ENCODE measurements around the gene SGMS1. TPM values are rescaled to one million over a fixed set of nuclear protein-coding genes. Genes with fewer than 3 reads are reported as not detected.

Gene SGMS1
- total and polyA plus RNA-seq, 2 experiments from 2014 or later: 15.0 to 34.7 TPM

DNA sequence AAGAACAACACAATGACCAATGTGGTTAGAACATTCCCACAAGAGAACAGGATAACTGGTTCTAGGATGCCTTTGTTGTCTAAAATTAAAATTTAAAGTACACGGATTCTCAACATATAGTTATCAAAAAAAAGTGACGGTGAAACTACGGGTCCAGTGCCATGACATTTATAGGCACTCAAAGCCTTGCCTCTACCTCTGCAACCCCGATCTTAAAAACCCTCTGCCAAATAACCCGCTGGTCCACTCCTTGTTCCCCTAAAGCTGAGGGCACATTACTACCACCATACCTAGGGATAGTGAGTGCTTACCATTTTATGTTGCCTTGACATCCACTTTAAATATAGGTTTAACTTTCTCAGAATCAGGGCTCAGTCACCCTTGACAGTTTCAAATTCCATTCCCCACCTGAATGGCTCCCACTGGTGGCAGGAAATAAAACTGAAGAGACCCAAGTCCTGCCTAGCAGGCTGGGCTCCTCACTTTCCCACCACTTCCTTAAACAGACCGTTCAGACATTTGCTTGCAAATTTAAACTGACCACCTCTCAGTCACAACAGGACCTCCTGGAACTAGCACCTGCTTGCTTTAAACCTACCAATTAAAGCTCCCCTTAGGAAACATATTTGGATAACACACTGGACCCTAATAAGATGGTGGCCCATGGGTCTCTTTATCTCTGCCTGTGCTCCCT is 202.6 kb downstream of the SGMS1 start:
- no peaks in the 10 kb centered on the region for H3K27me3 ChIP-seq (ENCODE audit: insufficient read depth)
- no peak overlapping the region for H3K4me3 Mint-ChIP-seq
- TF ChIP-seq, protein P1, sequence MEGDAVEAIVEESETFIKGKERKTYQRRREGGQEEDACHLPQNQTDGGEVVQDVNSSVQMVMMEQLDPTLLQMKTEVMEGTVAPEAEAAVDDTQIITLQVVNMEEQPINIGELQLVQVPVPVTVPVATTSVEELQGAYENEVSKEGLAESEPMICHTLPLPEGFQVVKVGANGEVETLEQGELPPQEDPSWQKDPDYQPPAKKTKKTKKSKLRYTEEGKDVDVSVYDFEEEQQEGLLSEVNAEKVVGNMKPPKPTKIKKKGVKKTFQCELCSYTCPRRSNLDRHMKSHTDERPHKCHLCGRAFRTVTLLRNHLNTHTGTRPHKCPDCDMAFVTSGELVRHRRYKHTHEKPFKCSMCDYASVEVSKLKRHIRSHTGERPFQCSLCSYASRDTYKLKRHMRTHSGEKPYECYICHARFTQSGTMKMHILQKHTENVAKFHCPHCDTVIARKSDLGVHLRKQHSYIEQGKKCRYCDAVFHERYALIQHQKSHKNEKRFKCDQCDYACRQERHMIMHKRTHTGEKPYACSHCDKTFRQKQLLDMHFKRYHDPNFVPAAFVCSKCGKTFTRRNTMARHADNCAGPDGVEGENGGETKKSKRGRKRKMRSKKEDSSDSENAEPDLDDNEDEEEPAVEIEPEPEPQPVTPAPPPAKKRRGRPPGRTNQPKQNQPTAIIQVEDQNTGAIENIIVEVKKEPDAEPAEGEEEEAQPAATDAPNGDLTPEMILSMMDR (conservative IDR thresholded peaks at IDR 0.05; ENCODE audit: low read depth in 2 of 2): peak; percentile 81 to 86
- TF ChIP-seq, protein P2, sequence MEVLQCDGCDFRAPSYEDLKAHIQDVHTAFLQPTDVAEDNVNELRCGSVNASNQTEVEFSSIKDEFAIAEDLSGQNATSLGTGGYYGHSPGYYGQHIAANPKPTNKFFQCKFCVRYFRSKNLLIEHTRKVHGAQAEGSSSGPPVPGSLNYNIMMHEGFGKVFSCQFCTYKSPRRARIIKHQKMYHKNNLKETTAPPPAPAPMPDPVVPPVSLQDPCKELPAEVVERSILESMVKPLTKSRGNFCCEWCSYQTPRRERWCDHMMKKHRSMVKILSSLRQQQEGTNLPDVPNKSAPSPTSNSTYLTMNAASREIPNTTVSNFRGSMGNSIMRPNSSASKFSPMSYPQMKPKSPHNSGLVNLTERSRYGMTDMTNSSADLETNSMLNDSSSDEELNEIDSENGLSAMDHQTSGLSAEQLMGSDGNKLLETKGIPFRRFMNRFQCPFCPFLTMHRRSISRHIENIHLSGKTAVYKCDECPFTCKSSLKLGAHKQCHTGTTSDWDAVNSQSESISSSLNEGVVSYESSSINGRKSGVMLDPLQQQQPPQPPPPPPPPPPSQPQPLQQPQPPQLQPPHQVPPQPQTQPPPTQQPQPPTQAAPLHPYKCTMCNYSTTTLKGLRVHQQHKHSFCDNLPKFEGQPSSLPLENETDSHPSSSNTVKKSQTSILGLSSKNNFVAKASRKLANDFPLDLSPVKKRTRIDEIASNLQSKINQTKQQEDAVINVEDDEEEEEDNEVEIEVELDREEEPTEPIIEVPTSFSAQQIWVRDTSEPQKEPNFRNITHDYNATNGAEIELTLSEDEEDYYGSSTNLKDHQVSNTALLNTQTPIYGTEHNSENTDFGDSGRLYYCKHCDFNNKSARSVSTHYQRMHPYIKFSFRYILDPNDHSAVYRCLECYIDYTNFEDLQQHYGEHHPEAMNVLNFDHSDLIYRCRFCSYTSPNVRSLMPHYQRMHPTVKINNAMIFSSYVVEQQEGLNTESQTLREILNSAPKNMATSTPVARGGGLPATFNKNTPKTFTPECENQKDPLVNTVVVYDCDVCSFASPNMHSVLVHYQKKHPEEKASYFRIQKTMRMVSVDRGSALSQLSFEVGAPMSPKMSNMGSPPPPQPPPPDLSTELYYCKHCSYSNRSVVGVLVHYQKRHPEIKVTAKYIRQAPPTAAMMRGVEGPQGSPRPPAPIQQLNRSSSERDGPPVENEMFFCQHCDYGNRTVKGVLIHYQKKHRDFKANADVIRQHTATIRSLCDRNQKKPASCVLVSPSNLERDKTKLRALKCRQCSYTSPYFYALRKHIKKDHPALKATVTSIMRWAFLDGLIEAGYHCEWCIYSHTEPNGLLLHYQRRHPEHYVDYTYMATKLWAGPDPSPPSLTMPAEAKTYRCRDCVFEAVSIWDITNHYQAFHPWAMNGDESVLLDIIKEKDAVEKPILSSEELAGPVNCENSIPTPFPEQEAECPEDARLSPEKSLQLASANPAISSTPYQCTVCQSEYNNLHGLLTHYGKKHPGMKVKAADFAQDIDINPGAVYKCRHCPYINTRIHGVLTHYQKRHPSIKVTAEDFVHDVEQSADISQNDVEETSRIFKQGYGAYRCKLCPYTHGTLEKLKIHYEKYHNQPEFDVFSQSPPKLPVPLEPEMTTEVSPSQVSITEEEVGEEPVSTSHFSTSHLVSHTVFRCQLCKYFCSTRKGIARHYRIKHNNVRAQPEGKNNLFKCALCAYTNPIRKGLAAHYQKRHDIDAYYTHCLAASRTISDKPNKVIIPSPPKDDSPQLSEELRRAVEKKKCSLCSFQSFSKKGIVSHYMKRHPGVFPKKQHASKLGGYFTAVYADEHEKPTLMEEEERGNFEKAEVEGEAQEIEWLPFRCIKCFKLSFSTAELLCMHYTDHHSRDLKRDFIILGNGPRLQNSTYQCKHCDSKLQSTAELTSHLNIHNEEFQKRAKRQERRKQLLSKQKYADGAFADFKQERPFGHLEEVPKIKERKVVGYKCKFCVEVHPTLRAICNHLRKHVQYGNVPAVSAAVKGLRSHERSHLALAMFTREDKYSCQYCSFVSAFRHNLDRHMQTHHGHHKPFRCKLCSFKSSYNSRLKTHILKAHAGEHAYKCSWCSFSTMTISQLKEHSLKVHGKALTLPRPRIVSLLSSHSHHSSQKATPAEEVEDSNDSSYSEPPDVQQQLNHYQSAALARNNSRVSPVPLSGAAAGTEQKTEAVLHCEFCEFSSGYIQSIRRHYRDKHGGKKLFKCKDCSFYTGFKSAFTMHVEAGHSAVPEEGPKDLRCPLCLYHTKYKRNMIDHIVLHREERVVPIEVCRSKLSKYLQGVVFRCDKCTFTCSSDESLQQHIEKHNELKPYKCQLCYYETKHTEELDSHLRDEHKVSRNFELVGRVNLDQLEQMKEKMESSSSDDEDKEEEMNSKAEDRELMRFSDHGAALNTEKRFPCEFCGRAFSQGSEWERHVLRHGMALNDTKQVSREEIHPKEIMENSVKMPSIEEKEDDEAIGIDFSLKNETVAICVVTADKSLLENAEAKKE (CRISPR knock-in tag; IDR thresholded peaks at IDR 0.05): no peak
- peaks cover 29% of the 10 kb centered on the region for H3K4me1 ChIP-seq (ENCODE audit: insufficient read depth)
- peaks cover 37% of the 10 kb centered on the region for H3K4me1 Mint-ChIP-seq
- peak overlapping the region; percentile 52; the same call in 1 of the 2 replicates for H3K27ac Mint-ChIP-seq
- no peaks in the 10 kb centered on the region; the same call in 1 of the 2 replicates for H4K20me1 ChIP-seq (replicated peaks; ENCODE audit: insufficient read depth)
- H3K9me2 ChIP-seq (ENCODE audit: insufficient read depth): no peaks in the 10 kb centered on the region
- H3K27ac ChIP-seq (ENCODE audit: low read depth): no peak overlapping the region
- H2AFZ ChIP-seq: no peak overlapping the region
- H3K4me3 ChIP-seq: no peak overlapping the region
- H3K79me2 ChIP-seq (replicated peaks; ENCODE audit: insufficient read depth): peaks cover 23% of the 10 kb centered on the region
- DNase-seq (ENCODE audit: low spot score) (peak; percentile 83), ATAC-seq (peak; percentile 44)
- peaks cover 1% of the 10 kb centered on the region for H3K27me3 Mint-ChIP-seq (ENCODE audit: insufficient read depth, low read depth, poor library complexity)
- H3F3A ChIP-seq (replicated peaks; ENCODE audit: low read depth): no peaks in the 10 kb centered on the region
- H3K36me3 Mint-ChIP-seq (ENCODE audit: low read depth): no peaks in the 10 kb centered on the region; the same call in 2 of the 3 replicates
- no peaks in the 10 kb centered on the region for H3K36me3 ChIP-seq (ENCODE audit: insufficient read depth)
- no peak overlapping the region for H3K4me2 ChIP-seq
- no peaks in the 10 kb centered on the region for H3K9me3 Mint-ChIP-seq
